ENCODE measurements around the gene KCNQ2.
A peak's percentile ranks its signal among the peaks of the same experiment; 100 is the strongest.

- no peak for TF ChIP-seq EP300 (IDR thresholded peaks at IDR 0.05; ENCODE audit: borderline replicate concordance)
- no peak for TF ChIP-seq YY1 (IDR thresholded peaks at IDR 0.05; ENCODE audit: low read depth)
- 0 out of 2 replicates have a peak, but pooled peaks have one; percentile 15 for TF ChIP-seq REST (IDR thresholded peaks at IDR 0.05; ENCODE audit: low read depth)
- TF ChIP-seq FOXM1 (IDR thresholded peaks at IDR 0.05; ENCODE audit: borderline replicate concordance, low read depth), result no peak
- no peak for TF ChIP-seq CEBPB (IDR thresholded peaks at IDR 0.05)
- TF ChIP-seq RAD21 (IDR thresholded peaks at IDR 0.05; ENCODE audit: low read depth), result no peak
- no peak for TF ChIP-seq NFIC (IDR thresholded peaks at IDR 0.05)
- TF ChIP-seq EGR1 (IDR thresholded peaks at IDR 0.05), result no peak
Observed at GRCh38 chr20:63413963-63414684, 58.3 kb downstream of the KCNQ2 start.
